ENCODE results near the gene SLC35E1.

The SLC35E1 gene

GRCh38 chr19:16542045-16542909, 29.9 kb downstream of the SLC35E1 start, which contains the start of gene CHERP:
CHERP (minus strand) TSS chr19:16542437; CDS start chr19:16542378, 59 bp downstream.
- peak; percentile 94 for DNase-seq

- DNase-seq = no peak
These were observed 30.6 kb downstream of the SLC35E1 start for GRCh38 chr19:16541526-16542044.

GRCh38 chr19:16540948-16541347, 31.3 kb downstream of the SLC35E1 start:
- DNase-seq = no peak

GRCh38 chr19:16537111-16537510, 35.1 kb downstream of the SLC35E1 start:
- DNase-seq = no peak

GRCh38 chr19:16536130-16536529, 36.1 kb downstream of the SLC35E1 start:
- DNase-seq = no peak

GRCh38 chr19:16535381-16535780, 36.8 kb downstream of the SLC35E1 start:
- DNase-seq = no peak

GRCh38 chr19:16532440-16533234, 39.6 kb downstream of the SLC35E1 start:
- DNase-seq = no peak

- DNase-seq = no peak
These were observed 40.9 kb downstream of the SLC35E1 start for GRCh38 chr19:16531380-16531669.

- DNase-seq = no peak
These were observed 41.5 kb downstream of the SLC35E1 start for GRCh38 chr19:16530540-16531379.

GRCh38 chr19:16529466-16530144, 42.6 kb downstream of the SLC35E1 start:
- no peak for DNase-seq

- DNase-seq = peak; percentile 51
These were observed 44.2 kb downstream of the SLC35E1 start for GRCh38 chr19:16527971-16528521.

- no peak for DNase-seq
These were observed 44.8 kb downstream of the SLC35E1 start for GRCh38 chr19:16527334-16527935.

GRCh38 chr19:16525751-16526481, 46.3 kb downstream of the SLC35E1 start:
- DNase-seq = no peak

- no peak for DNase-seq
These were observed 47.1 kb downstream of the SLC35E1 start for GRCh38 chr19:16524991-16525734.

GRCh38 chr19:16522559-16523377, 49.4 kb downstream of the SLC35E1 start:
- no peak for DNase-seq

GRCh38 chr19:16521715-16522289, 50.4 kb downstream of the SLC35E1 start:
- no peak for DNase-seq

- DNase-seq = no peak
These were observed 51.1 kb downstream of the SLC35E1 start for GRCh38 chr19:16520986-16521624.
